Astrocyte (in vitro differentiated cells and primary cell): Measurements from ENCODE around the gene ZNF222.

ENCODE experiments used
- EZH2 ChIP-seq: IDR thresholded peaks from 2 replicates; pipeline ENCODE4 v1.6.1; 2012; ENCODE audit warnings: mild to moderate bottlenecking, low read length, inconsistent platforms; ENCODE audit not compliant: insufficient read depth
- TF ChIP-seq, protein P1 (sequence below): IDR thresholded peaks from 2 replicates; pipeline ENCODE4 v1.5.1; 2011; ENCODE audit warnings: low read depth, mild to moderate bottlenecking, inconsistent platforms, low read length, moderate library complexity; ENCODE audit not compliant: insufficient read depth

DNA sequence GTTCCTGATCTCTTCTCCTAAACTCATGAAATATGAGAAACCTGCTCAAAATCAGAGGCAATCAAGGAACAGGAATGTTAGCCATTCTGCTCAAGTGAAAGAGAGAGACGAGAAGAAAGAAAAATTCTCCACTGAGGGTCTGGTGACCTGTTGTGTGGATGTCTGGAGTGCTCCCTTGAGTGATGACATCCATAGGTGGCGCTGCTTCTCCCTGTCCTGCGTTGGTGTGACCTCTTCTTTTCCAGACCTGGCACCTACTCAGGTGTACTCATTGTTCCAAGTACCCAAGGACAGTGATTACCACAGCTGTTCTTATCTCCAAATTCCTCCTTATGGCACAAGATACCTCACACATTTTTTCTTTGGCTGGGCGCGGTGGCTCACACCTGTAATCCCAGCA is 30.7 kb downstream of the ZNF222 start:
- TF ChIP-seq, protein P1, sequence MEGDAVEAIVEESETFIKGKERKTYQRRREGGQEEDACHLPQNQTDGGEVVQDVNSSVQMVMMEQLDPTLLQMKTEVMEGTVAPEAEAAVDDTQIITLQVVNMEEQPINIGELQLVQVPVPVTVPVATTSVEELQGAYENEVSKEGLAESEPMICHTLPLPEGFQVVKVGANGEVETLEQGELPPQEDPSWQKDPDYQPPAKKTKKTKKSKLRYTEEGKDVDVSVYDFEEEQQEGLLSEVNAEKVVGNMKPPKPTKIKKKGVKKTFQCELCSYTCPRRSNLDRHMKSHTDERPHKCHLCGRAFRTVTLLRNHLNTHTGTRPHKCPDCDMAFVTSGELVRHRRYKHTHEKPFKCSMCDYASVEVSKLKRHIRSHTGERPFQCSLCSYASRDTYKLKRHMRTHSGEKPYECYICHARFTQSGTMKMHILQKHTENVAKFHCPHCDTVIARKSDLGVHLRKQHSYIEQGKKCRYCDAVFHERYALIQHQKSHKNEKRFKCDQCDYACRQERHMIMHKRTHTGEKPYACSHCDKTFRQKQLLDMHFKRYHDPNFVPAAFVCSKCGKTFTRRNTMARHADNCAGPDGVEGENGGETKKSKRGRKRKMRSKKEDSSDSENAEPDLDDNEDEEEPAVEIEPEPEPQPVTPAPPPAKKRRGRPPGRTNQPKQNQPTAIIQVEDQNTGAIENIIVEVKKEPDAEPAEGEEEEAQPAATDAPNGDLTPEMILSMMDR = no peak
- TF ChIP-seq EZH2 = no peak
